Keratinocyte (primary cell): ENCODE results near the gene LMBR1L. TPM values are rescaled to one million over a fixed set of nuclear protein-coding genes. Genes with fewer than 3 reads are reported as not detected.

Source experiments
- DNase-seq: peaks from one replicate; pipeline ENCODE4 v3.0.0-alpha.2; 2011; ENCODE audit warnings: low read depth, missing footprints, low spot score
- FAIRE-seq: peaks from 2 replicates; lab custom pipeline; 2011; peaks lifted over from hg19 to GRCh38; lab: Jason Lieb, UNC
- H2AFZ ChIP-seq: 2 replicates; pipeline ENCODE4 v1.6.0; 2012; ENCODE audit warnings: low read length, control low read depth, inconsistent platforms; ENCODE audit not compliant: control insufficient read depth
- H3K27ac ChIP-seq: 2 replicates; pipeline ENCODE4 v1.5.1; 2011; ENCODE audit warnings: low read length; ENCODE audit not compliant: control insufficient read depth, insufficient read depth
- H3K27me3 ChIP-seq: 3 replicates; pipeline ENCODE4 v1.6.0; 2011; ENCODE audit warnings: low read length; ENCODE audit not compliant: control insufficient read depth, insufficient read depth; ENCODE audit errors: extremely low read depth
- H3K36me3 ChIP-seq, 2 experiments: 2 replicates in 1 of 2; 3 replicates in 1 of 2; pipeline ENCODE4 v1.5.1; 2011; ENCODE audit warnings: low read length in 2 of 2, mild to moderate bottlenecking in 1 of 2; ENCODE audit not compliant: control insufficient read depth in 2 of 2, insufficient read depth in 2 of 2; ENCODE audit errors: extremely low read depth in 1 of 2
- H3K4me1 ChIP-seq: 3 replicates; pipeline ENCODE4 v1.5.1; 2011; ENCODE audit warnings: low read length; ENCODE audit not compliant: control insufficient read depth, insufficient read depth; ENCODE audit errors: extremely low read depth
- H3K4me2 ChIP-seq: 3 replicates; pipeline ENCODE4 v1.6.0; 2011; ENCODE audit warnings: low read depth, low read length; ENCODE audit not compliant: control insufficient read depth, insufficient read depth; ENCODE audit errors: extremely low read depth
- H3K4me3 ChIP-seq, 3 experiments: fragments of 200-600 bp in 1 of 3; sonication (generic) in 1 of 3; 2 replicates in 2 of 3; 3 replicates in 1 of 3; pipeline ENCODE4 v1.5.1; 2011 to 2016; ENCODE audit warnings: low read length in 3 of 3, mild to moderate bottlenecking in 3 of 3, control low read depth in 2 of 3, inconsistent platforms in 1 of 3, low read depth in 1 of 3, mixed read lengths in 1 of 3, mixed run types in 1 of 3, moderate library complexity in 1 of 3; ENCODE audit not compliant: control insufficient read depth in 2 of 3, insufficient read depth in 2 of 3; ENCODE audit errors: extremely low read depth in 1 of 3
- H3K79me2 ChIP-seq: 2 replicates; pipeline ENCODE4 v1.6.0; 2012; ENCODE audit warnings: low read length; ENCODE audit not compliant: control insufficient read depth, insufficient read depth
- H3K9ac ChIP-seq: 3 replicates; pipeline ENCODE4 v1.6.0; 2011; ENCODE audit warnings: low read length; ENCODE audit not compliant: control insufficient read depth, insufficient read depth; ENCODE audit errors: extremely low read depth
- H3K9me1 ChIP-seq: 3 replicates; pipeline ENCODE4 v1.6.0; 2011; ENCODE audit warnings: low read length; ENCODE audit not compliant: control insufficient read depth, insufficient read depth; ENCODE audit errors: extremely low read depth
- H3K9me3 ChIP-seq: 2 replicates; pipeline ENCODE4 v1.5.1; 2012; ENCODE audit warnings: low read depth, low read length; ENCODE audit not compliant: control insufficient read depth
- H4K20me1 ChIP-seq: 3 replicates; pipeline ENCODE4 v1.6.0; 2011; ENCODE audit warnings: low read length; ENCODE audit not compliant: control insufficient read depth, insufficient read depth; ENCODE audit errors: extremely low read depth
- CTCF ChIP-seq, 3 experiments: IDR thresholded peaks in 1 of 3; conservative IDR thresholded peaks in 1 of 3; optimal IDR thresholded peaks in 1 of 3; 2 replicates in 2 of 3; 3 replicates in 1 of 3; pipeline versions ENCODE3 to v1.5.1; 2011; ENCODE audit warnings: low read length in 3 of 3, mild to moderate bottlenecking in 3 of 3, moderate library complexity in 2 of 3, control low read depth in 1 of 3, inconsistent platforms in 1 of 3; ENCODE audit not compliant: insufficient read depth in 2 of 3; ENCODE audit errors: extremely low read depth in 1 of 3
- EZH2 ChIP-seq: IDR thresholded peaks from one replicate; pipeline ENCODE4 v1.6.1; 2012; ENCODE audit warnings: inconsistent platforms, mild to moderate bottlenecking, low read length, moderate library complexity
- dilution Hi-C: fragments of 300-500 bp; cut with MboI; formaldehyde crosslinking; loops from one replicate; pipeline ENCODE4 v1.7.0; 2020; ENCODE audit warnings: low sequenced_read_pairs; ENCODE audit not compliant: extremely low pct_ligation_motif_present
- polyA plus RNA-seq, 5 experiments: library from polyadenylated mRNA; depleted of rRNA in 3 of 5; stranded (reverse) in 3 of 5; stranded (forward) in 1 of 5; unstranded in 1 of 5; fragments of >200 nt; gene quantifications; 1 replicate in 1 of 5; 2 replicates in 3 of 5; 3 replicates in 1 of 5; pipeline versions ENCODE4 v1.2.1 to v1.2.3, GENCODE V29; 2011 to 2012; ENCODE audit warnings: missing spikeins in 2 of 5, low read depth in 1 of 5, low replicate concordance in 1 of 5

Gene LMBR1L
- polyA plus RNA-seq, 1 donor (not counting 4 experiments of a cell fraction or from before 2014, with no cell fraction given): 30.1 TPM

GRCh38 chr12:49146406-49146805, 35.8 kb upstream of the LMBR1L start:
- Histone ChIP-seq H3K4me2 (no peak overlapping the region), H3K9me1 (no peaks in the 10 kb centered on the region), H3K9ac (no peak overlapping the region), H3K9me3 (no peaks in the 10 kb centered on the region), H4K20me1 (no peaks in the 10 kb centered on the region), H2AFZ (no peak overlapping the region), H3K4me1 (no peaks in the 10 kb centered on the region), H3K79me2 (no peaks in the 10 kb centered on the region), H3K27ac (no peak overlapping the region), H3K36me3 (no peaks in the 10 kb centered on the region), H3K27me3 (no peaks in the 10 kb centered on the region), H3K4me3 (no peak overlapping the region)
- dilution Hi-C loops: no loop called here
- no peak for DNase-seq
- TF ChIP-seq CTCF (optimal IDR thresholded peaks at IDR 0.05 in 1 of 3, IDR thresholded peaks at IDR 0.05 in 1 of 3, conservative IDR thresholded peaks at IDR 0.05 in 1 of 3; ENCODE audit: extremely low read depth in 1 of 3, insufficient read depth in 2 of 3, low read length in 3 of 3): no peak
- no peak for TF ChIP-seq EZH2
- FAIRE-seq: no peak

DNA sequence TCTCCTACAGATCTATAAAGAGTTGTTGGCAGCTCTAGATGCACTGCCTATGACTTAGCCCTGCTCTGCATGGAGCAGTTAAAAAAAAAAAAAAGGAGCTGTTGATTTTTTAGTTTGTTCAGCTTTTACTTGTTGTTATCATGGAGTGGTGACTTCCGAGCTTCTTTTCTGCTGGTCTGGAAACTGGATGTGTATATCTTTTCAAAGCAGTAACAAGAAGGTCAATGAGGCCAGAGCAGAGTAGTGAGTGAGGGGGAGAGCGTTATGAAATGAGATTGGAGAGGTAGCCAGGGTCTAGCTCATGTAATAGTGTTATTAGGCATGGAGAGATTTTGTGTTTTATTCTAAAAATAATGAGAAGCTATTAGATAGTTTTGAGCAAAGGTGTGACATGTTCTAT, 33.7 kb upstream of the LMBR1L start:
- H3K27me3 ChIP-seq: no peaks in the 10 kb centered on the region
- no peak overlapping the region for H3K4me3 ChIP-seq
- H3K4me1 ChIP-seq: no peaks in the 10 kb centered on the region
- no peak overlapping the region for H3K9ac ChIP-seq
- no peaks in the 10 kb centered on the region for H4K20me1 ChIP-seq
- no peak for FAIRE-seq
- H3K36me3 ChIP-seq: no peaks in the 10 kb centered on the region
- DNase-seq: no peak
- H3K79me2 ChIP-seq: no peaks in the 10 kb centered on the region
- dilution Hi-C loops: no loop called here
- no peaks in the 10 kb centered on the region for H3K9me1 ChIP-seq
- H2AFZ ChIP-seq: no peak overlapping the region
- TF ChIP-seq EZH2: no peak
- no peak for TF ChIP-seq CTCF (optimal IDR thresholded peaks at IDR 0.05 in 1 of 3, IDR thresholded peaks at IDR 0.05 in 1 of 3, conservative IDR thresholded peaks at IDR 0.05 in 1 of 3; ENCODE audit: extremely low read depth in 1 of 3, insufficient read depth in 2 of 3, low read length in 3 of 3)
- H3K4me2 ChIP-seq: no peak overlapping the region
- no peak overlapping the region for H3K27ac ChIP-seq
- no peaks in the 10 kb centered on the region for H3K9me3 ChIP-seq
